ENCODE measurements around the gene DPYSL5. TPM values are rescaled to one million over a fixed set of nuclear protein-coding genes. Genes with fewer than 3 reads are reported as not detected.

The DPYSL5 gene
- total RNA-seq, 1 donor from 2014 or later: 0.19 TPM

DNA sequence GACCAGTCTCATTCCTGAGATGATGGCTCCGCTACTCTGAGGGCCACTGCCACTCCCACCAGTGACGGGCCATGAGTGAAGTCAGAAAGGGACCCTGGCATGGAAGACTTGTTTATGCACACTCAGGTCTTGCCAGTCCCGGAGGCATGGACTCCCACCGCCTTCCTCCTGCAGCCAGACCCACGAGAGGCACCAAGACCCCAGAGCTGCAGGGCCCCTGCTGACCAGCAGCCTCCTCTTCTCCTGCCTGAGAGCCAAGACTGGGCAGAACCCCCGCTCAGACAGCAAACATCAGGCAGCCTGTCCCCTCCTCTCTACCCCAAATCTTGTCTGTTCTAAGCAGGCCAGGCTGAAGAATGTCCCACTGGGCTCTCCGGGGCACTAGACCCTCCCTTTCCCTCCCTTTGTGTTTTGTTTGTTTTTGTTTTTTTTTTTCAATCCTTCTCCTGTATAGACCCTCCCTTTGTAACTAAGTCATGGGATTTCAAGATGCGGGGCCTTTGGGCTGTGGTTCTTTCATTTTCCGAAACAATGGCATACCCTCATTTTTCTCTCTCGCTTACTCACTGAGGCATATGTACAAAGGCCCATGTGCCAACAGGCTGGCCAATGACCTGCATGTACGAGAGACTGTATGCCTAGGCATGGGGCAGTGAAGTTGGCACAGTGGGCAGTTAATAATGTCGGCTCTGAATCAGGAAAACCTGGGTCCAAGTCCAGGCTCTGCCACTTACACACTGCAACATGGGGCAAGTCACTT, 98.2 kb downstream of the DPYSL5 start:
- intact Hi-C loops (cut with DNase I): no loop called here
- DNase-seq (ENCODE audit: low spot score): no peak

DNA sequence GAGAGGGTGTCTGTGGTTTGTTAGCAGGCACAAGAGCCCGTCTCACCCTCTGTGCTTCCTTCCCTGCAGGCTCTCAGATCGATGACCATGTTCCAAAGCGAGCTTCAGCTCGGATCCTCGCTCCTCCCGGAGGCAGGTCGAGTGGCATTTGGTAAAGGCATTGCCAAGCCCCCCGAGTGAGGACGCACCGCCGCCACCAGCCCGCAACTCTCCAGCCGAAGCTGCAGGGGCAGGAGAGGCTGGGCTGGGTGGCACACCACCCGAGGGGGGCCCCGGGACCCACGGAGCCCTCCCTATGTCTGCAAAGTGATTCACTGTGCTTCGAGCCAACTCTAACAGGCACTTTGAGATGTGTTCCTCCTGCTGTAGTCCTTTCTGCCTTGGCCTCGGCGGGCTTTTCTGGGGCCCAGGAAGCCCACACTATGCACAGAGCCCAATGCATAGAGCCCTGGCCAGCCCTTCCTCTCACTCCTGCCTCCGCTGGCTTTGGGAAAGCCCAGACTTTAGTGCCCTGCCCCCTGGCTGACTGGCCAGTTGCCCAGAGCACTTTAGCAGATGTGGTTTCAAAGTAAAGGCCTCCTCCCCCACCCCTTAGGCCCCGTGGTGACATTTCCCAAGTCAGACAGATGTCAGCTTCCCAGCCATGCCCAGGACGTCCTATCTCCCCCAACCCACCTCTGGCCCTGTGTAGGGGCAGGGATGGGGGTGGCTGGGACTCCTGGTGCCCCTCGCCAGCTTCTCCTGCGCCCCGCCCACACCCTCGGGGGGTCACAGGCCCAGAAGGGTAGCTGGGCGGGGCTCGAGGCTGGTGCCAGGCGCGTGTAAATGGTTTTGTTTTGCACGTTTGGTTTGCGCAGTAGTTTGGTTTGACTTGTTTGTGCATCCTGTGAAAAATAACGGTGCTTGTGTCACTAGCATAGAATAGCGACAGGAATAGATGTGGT, 99.2 kb downstream of the DPYSL5 start:
- peak; percentile 85 for DNase-seq (ENCODE audit: low spot score)
- intact Hi-C loops (cut with DNase I): no loop called here

DNA sequence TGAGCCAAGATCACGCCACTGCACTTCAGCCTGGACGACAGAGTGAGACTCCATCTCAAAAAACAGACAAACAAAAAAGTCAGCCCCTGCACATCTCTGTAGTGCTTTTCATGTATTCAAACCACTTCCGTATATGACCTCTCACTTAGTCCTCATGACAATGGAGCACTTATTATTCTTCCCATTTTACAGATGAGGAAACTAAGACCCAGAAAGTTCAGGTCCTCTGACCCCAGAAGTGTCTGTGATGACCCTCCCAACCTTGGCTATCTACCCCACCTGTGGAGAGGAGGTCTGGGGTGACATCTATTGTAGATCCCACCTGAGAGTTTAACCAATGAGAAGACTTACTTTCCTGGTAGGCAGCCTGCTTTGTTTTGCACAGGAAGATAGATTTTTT, 100.9 kb downstream of the DPYSL5 start:
- intact Hi-C loops (cut with DNase I): no loop called here
- no peak for DNase-seq (ENCODE audit: low spot score)

DNA sequence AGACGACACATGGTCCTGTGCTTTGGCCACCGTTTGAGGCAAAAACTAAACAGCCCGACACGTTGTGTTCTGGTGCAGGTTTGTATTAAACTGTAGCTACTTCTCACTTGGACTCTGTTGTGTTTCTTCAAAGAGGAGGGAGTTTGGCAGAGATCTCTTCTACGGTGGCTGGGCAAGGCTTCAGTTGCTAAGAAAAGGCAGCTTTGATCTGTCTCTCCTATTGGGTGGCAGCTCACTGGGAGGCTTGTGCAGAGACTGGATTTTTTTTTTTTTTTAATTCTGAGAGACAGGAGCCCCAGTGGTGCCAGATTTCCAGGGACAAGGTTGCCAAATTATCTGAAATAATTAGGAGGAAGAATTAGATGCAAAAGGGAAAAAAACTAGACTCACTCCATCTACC, 102.3 kb downstream of the DPYSL5 start:
- intact Hi-C loops (cut with DNase I): no loop called here
- no peak for DNase-seq (ENCODE audit: low spot score)

DNA sequence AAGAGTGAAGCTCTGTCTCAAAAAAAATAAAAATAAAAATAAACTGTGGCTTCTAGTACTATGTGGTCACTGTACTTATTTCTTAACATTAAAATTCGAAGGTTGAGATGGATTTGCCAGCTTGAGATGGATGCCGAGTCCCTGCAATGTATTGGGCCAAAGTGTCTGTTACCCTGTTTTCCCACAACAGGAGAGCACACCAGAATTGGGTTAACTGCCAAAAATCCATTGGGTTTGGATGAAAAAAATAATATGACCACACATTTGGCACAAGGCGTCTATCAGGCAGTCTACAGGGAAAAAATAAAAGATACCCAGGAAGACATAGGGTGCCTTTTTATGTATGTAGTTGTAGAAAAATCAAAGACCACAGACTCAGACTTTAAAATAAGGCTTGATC, 103.3 kb downstream of the DPYSL5 start:
- intact Hi-C loops (cut with DNase I): no loop called here

DNA sequence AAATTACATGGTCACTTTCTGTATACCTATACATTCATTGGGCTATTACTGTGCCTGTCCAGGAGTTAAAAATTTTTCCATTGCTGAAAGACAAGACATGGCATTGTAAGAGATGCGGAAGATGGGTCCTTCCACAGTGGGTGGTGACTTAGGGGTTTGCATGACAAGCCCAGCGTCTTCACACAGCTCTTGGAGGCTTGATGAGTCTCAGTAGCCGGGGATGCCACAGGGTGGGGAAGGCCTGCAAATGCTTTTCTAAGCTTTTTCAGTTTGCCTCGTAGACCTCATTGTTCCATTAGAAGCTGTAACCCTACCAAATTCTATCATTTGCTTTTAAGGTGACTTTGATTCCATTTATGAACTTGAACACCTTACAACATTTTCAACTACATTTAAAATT, 104.4 kb downstream of the DPYSL5 start:
- no peak for DNase-seq (ENCODE audit: low spot score)
- intact Hi-C loops (cut with DNase I): no loop called here

More for the DNA sequence above, 103.3 kb downstream of the DPYSL5 start:
- DNase-seq (ENCODE audit: low spot score): no peak

DNA sequence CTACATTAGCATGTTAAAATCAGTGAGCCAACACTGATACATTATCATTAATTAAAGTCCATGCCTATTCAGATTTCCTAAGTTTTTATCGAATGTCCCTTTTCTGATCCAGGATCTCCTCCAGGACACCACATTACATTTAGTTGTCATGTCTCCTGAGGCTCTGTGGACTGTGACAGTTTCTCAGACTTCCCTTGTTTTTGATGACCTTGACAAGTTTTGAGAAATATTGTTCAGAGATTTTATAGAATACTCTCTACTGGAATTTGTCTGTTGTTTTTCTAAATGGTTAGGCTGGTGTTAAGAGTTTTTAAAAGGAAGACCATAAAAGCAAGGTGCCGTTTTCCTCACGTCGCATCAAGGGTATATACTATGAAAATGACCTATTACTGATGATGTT, 106.2 kb downstream of the DPYSL5 start:
- intact Hi-C loops (cut with DNase I): no loop called here
- no peak for DNase-seq (ENCODE audit: low spot score)

DNA sequence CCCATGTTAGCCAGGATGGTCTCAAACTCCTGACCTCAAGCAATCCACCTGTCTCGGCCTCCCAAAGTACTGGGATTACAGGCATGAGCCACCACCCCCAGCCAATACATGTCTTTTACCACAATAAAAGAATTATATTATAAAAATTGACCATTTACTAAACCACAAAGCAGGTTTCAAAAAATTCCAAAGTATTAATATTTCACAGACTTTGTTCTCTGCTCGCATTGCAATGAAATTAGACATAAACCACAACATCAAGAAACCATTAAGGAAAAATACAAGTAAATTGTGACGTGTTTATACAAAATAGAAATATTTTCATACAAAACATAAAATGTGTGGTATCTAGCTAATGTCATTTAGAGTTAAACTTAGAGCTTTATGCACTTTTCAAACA, 109.1 kb downstream of the DPYSL5 start:
- no peak for DNase-seq (ENCODE audit: low spot score)
- intact Hi-C loops (cut with DNase I): no loop called here

DNA sequence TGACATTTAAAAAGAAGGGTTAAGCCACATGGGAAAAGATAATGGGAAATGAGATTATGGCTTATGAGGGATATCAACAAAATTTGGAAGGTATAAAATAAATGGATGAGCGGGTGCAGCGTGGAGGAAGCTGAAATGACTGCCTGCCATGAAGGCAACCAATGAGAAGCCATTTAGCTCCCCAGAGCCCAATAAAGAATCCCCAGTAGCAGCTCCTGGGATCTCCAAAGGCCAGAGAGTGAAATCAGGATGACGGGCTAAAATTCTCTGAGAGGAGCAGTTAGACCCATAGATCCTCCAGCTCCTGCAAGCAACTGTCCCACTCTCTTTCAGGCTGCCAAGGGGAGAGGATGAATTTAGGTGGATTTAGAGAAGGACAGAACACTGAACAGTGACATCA, 109.6 kb downstream of the DPYSL5 start:
- DNase-seq (ENCODE audit: low spot score): no peak
- intact Hi-C loops (cut with DNase I): no loop called here

DNA sequence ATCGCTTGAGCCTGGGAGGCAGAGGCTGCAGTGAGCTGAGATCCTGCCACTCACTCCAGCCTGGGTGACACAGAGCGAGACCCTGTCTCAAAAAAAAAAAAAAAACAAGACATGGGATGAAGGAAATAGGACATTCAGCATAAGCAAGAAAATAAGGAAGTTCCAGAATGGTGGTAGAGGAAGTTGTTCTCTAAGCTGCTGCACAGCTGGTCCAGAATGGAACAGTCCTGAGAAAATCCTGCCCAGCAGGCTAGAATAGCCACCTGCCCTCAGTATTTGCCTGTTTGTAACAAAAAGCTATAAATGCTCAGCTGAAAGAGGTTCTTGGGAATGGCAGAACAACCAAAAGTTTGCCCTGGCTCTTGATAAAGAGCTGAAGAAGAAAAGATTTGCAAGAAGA, 111.4 kb downstream of the DPYSL5 start:
- intact Hi-C loops (cut with DNase I): no loop called here
- no peak for DNase-seq (ENCODE audit: low spot score)

DNA sequence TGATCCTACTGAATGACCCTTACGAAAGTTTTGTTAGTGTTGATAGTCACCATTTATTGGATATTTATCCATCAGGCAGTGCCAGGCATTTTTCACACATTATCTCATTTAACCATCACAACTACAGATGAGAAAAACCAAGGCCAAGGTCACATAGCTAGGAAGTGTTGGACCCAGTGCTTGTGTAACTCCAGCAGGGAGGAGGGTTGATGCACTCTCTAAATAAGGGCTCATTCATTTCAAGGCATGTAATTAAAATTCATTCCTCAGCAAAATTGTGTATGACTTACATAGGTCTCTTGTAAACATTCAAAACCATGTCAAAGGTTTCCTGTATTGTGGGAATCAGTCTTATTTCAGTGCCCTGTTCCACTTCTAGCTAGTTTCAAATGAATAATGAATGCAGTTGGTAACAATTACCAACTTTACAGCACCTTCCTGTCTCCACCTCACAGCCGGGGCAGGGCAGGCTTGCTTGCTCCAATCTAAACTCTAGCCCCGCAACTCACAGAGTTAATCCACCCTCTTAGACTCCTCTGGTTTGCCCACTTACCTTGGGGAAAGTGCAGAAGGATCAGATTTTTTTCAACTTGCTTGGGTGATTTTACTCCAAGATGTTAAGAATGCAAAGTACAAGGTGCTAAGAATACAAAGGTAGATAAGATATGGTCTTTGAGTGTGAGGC, 116.7 kb downstream of the DPYSL5 start:
- DNase-seq (ENCODE audit: low spot score): no peak
- intact Hi-C loops (cut with DNase I): no loop called here

DNA sequence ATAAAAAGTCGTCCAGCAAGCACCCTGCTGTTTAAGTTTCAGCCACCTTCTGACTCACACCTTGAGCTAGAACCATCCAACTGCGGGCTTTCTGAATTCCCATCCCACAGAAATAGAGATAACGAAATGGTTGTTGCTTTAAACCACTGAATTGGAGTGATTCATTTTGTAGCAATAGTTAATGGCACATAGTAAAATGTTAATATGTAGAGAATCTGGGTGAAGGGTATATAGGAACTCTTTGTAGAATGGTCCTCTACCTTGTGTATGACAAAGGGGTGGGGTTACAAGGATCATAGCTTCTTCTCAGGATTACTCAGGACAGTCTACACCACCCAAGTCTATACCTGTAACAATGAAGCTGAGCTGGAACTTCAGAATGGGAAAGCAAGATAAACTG, 120.1 kb downstream of the DPYSL5 start:
- intact Hi-C loops (cut with DNase I): loop anchor here (2.0 kb wide), 1 partner anchor 117 kb away; no protein-coding TSS in a partner anchor
- DNase-seq (ENCODE audit: low spot score): no peak

DNA sequence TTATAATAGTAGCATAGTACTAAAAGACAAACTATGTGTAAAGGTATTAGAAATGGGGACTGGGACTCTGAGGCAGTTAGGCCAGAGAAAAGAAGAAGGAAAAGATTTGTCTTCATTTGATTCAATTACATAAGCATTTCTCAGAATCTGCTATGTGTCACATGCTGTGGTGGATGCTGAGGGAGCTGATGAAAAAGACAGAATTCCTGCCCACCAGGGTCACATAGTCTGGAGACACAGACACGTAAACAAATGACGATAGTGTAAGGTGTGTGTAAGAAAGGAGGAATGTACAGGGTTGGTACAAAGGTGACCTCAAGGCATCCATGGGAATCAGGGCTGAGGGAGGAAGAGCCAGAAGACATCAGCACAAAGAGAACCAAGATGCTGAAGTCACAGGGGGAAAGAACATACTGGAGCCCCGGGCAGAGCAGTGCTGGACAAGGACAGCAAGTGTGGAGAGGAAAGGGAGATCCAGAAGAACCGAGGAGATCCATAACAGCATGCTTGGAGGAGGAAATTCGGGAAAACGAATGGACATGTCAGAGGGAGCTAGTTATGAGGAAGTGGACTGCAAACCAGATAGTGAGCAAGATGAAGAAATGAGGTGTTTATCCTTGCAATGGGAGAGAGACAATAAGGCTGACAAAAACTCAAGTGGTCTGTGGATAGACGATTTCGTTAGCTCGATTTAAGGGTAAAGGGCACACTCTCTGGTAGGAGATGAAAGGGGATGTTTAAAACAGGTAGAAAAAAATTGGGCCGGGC, 121.3 kb downstream of the DPYSL5 start:
- intact Hi-C loops (cut with DNase I): loop anchor here (2.0 kb wide), 1 partner anchor 116 kb away; no protein-coding TSS in a partner anchor
- DNase-seq (ENCODE audit: low spot score): no peak

DNA sequence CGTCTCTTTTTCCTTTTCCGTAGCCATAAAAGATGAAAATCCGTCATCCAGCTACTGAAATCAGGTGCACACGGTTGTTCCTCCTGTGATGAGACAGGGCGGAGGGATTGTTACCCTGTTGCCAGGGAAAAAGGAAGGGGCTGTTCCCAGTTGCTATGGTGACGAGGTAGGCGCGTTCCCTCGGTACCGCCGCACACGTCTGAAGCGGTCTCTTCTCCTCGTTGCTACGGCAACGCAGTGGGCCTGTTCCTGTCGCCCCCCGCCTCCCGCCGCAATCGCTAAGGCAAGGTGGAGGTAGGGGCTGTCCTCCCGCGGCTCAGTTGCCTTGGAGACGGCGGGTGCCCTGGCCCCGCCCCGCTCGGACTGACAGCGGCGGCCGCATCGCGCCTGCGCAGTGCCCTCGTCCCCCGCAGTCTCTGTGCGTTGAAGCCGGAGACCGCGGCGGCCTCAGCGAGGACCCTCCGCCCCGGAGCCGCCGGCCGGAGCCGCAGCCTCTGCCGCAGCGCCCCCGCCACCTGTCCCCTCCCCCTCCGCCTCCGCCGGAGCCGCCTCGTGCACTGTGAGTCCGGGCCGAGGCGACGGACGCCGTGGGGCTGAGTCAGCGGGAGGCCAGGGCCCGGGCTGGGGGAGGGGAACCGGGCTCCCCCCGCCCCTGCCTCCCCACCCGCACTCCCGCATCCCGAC, 122.5 kb downstream of the DPYSL5 start, which contains the start of gene MAPRE3:
MAPRE3 (plus strand) TSS at position 394 of the 684 bp plus-strand sequence. CDS start 51,582 bp downstream, outside the sequence.
- intact Hi-C loops (cut with DNase I): loop anchor here (10.0 kb wide), 1 partner anchor 304 kb away; the partner anchor contains the start of gene DNAJC5G
- peak; percentile 91 for DNase-seq (ENCODE audit: low spot score)

DNA sequence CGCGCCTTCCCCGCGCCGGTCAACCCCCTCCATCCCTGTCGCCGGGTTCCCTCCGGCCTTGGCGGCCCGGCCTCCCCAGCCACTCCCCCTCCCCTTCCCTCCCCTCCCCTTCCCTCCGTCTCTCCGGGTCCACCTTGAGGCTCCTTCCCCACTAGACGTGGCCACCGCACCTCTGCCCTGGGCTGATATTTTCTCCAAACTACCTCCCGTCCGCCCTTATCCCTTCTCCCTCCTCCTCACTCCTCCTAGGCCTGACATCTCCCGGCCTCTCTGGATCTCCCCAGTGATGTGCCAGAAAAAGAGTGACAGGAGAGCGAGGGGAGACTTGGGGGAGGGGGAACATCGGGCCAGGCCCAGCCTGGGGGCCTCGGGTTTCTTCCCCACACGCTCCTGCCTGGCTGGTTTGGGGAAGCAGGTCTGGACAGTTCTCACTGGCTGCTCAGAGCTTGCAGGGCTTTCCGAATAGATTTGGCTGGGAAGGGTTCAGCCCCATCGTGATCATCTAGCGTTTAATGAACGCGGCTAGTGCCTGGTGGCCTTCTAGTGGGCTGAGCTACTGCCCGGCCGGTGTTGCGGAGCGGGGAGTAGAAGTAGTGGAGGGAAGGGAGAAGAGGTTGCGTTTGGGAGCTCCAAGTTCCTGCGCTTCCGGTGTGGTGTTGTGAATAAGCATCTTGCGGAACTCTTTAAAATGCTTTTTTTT, 123.1 kb downstream of the DPYSL5 start:
- intact Hi-C loops (cut with DNase I): loop anchor here (10.0 kb wide), 1 partner anchor 304 kb away; the partner anchor contains the start of gene DNAJC5G
- no peak for DNase-seq (ENCODE audit: low spot score)

DNA sequence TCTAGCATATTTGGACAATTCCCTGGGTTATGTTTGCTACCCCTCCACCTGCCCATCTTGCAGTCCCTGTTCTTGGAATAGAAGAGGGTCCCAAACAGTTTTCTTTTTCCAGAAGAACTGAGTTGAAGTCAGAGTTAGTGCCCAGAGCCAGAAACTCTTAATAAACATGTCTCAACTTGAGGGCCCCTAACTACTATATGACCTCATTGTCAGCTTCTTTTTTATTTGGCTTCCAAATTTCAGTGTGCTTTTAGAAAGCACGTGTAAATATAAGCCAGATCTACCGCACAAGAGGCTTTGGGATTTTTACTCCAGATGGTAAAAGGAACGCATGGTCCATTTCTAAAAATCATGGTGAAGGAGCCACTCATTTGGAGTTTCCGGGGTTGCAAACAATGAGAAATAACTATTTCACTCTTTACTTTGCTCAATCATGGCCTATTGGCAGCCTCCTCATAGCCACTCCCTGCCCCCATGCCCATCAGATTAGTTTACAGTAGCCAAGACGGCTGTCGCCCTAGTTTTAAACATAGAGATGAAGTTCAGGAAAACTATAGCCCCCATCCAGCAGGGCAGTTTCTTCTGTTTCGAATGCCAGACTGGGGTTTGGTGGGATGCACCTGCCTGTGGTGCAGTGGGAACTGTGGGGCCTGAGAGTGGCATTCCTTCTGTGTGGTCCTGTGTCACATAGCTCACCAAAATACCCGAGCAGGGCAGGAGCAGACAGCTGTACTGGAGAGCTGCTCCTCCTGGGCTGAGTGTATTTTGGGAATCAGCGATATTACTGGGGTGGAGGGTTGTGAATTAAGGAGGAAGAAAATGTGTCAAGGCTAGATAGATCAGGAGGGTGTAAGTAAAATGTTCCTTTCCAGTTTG, 124.2 kb downstream of the DPYSL5 start:
- no peak for DNase-seq (ENCODE audit: low spot score)
- intact Hi-C loops (cut with DNase I): loop anchor here (10.0 kb wide), 1 partner anchor 303 kb away; the partner anchor contains the start of gene DNAJC5G

DNA sequence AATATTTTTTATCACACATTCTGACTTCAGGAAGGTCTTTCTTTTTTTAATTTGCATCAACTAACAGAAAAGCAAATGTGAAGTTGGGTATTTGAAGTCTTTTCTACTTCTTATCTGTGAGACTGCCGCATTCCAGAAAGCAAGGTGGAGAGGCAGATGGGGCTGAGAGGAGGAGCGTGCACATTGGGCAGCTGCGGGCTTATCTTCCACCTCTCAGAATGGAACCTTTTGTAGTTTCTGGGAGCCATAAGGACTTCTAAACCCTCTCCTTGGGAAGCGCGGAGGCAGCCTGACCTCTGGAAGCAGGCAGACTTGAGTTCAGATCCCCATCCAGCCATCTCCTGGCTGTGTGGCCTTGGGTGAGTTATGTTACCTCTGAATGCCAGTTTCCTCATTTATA, 126.4 kb downstream of the DPYSL5 start:
- intact Hi-C loops (cut with DNase I): loop anchor here (10.0 kb wide), 1 partner anchor 300 kb away; the partner anchor contains the start of gene DNAJC5G
- no peak for DNase-seq (ENCODE audit: low spot score)
